Panc1 (cell line): Measurements from ENCODE around the gene MDM2. TPM values are rescaled to one million over a fixed set of nuclear protein-coding genes. Genes with fewer than 3 reads are reported as not detected.

Source experiments
- ATAC-seq: fragments of 200-7000 bp; cut with Tn5 transposase; 2 replicates; pipeline ENCODE4 v1.9.1; 2020; ENCODE audit warnings: mild to moderate bottlenecking, moderate library complexity
- BruUV-seq: library from RNA; stranded (reverse); fragments of 400-500 nt; replicated peaks from 2 replicates; lab custom pipeline; 2021; lab: Mats Ljungman, UMichigan
- CTCF ChIA-PET: fragments of 300-600 bp; sonication (Branson Sonifier 250); formaldehyde crosslinking; loops from one replicate; lab custom pipeline; 2022; ENCODE audit warnings: antibody characterized with exemption; lab: Charles Lee
- POLR2A ChIA-PET: fragments of 300-600 bp; sonication (Branson Sonifier 250); formaldehyde crosslinking; loops from one replicate; lab custom pipeline; 2022; ENCODE audit warnings: antibody characterized with exemption; lab: Charles Lee
- DNase-seq: peaks from one replicate; pipeline ENCODE4 v3.0.0-alpha.2; 2010; ENCODE audit warnings: low read depth, low spot score
- H3K27ac ChIP-seq: 2 replicates; pipeline ENCODE4 v1.5.1; 2011; ENCODE audit warnings: mild to moderate bottlenecking, low read length, inconsistent platforms
- H3K27me3 ChIP-seq: fragments of 200-500 bp; sonication (Bioruptor generic); 2 replicates; pipeline ENCODE4 v1.6.0; 2014; ENCODE audit warnings: low read length, inconsistent platforms; ENCODE audit not compliant: control insufficient read depth, insufficient read depth
- H3K36me3 ChIP-seq: fragments of 200-500 bp; sonication (Bioruptor generic); 2 replicates; pipeline ENCODE4 v1.5.1; 2014; ENCODE audit warnings: inconsistent platforms, mild to moderate bottlenecking, low read length, moderate library complexity; ENCODE audit not compliant: control insufficient read depth, insufficient read depth
- H3K4me1 ChIP-seq: 2 replicates; pipeline ENCODE4 v1.5.1; 2011; ENCODE audit warnings: inconsistent platforms, mild to moderate bottlenecking, low read length, moderate library complexity; ENCODE audit not compliant: control insufficient read depth, insufficient read depth
- H3K4me3 ChIP-seq, 2 experiments: 2 replicates each; pipeline ENCODE4 v1.5.1; 2011 to 2012; ENCODE audit warnings: low read depth in 2 of 2, low read length in 2 of 2, mild to moderate bottlenecking in 2 of 2, inconsistent platforms in 1 of 2, moderate library complexity in 1 of 2
- H3K9me3 ChIP-seq: fragments of 200-500 bp; sonication (Bioruptor generic); 2 replicates; pipeline ENCODE4 v1.5.1; 2014; ENCODE audit warnings: low read depth, mild to moderate bottlenecking, inconsistent platforms, low read length, moderate library complexity; ENCODE audit not compliant: control insufficient read depth, insufficient read depth
- CTCF ChIP-seq: fragments of 450-650 bp; IDR thresholded peaks from 2 replicates; pipeline ENCODE4 v1.5.1; 2017; ENCODE audit warnings: mild to moderate bottlenecking
- POLR2AphosphoS5 ChIP-seq: IDR thresholded peaks from 2 replicates; pipeline ENCODE4 v1.6.1; 2012; ENCODE audit warnings: mild to moderate bottlenecking, low read depth, low read length, moderate library complexity
- REST ChIP-seq, 2 experiments: IDR thresholded peaks; 2 replicates each; pipeline ENCODE4 v1.6.1; 2011 to 2012; ENCODE audit warnings: low read depth in 2 of 2, control low read depth in 1 of 2, low read length in 1 of 2, mild to moderate bottlenecking in 1 of 2, moderate library complexity in 1 of 2; ENCODE audit not compliant: insufficient read depth in 1 of 2
- SIN3A ChIP-seq: IDR thresholded peaks from 2 replicates; pipeline ENCODE4 v1.6.1; 2012; ENCODE audit warnings: low read depth, mild to moderate bottlenecking, low read length, moderate library complexity, borderline replicate concordance; ENCODE audit not compliant: insufficient read depth
- TCF7L2 ChIP-seq: IDR thresholded peaks from 2 replicates; pipeline ENCODE4 v1.6.1; 2011; ENCODE audit warnings: mild to moderate bottlenecking, low read depth, low read length, inconsistent platforms
- in situ Hi-C: cut with HindIII; loops from 2 replicates; pipeline ENCODE4 v1.10.0; 2016; ENCODE audit warnings: low sequenced_read_pairs, low pct_unique_long_range_greater_than_20kb
- intact Hi-C: fragments of 100-400 bp; cut with micrococcal nuclease; formaldehyde crosslinking; loops from one replicate; pipeline ENCODE4 v1.10.0; 2022; ENCODE audit not compliant: unreplicated experiment
- total RNA-seq: library from RNA; stranded (reverse); gene quantifications from one replicate; pipeline ENCODE4 v1.2.1, GENCODE V29; 2021; ENCODE audit not compliant: unreplicated experiment

Gene MDM2
- total RNA-seq, 1 experiment from 2014 or later, result 101 TPM

- Histone ChIP-seq H3K4me3 (no peak overlapping the region), H3K4me1 (no peaks in the 10 kb centered on the region), H3K36me3 (no peaks in the 10 kb centered on the region), H3K27me3 (no peaks in the 10 kb centered on the region), H3K27ac (no peak overlapping the region), H3K9me3 (no peaks in the 10 kb centered on the region)
- BruUV-seq, result no TSS peak
- DNase-seq (no peak), ATAC-seq (no peak)
- in situ Hi-C loops, result no loop called here
- TF ChIP-seq TCF7L2, result no peak
- TF ChIP-seq CTCF, result no peak
- TF ChIP-seq POLR2AphosphoS5, result no peak
- no peak for TF ChIP-seq REST (IDR thresholded peaks at IDR 0.05; ENCODE audit: insufficient read depth in 1 of 2, low read depth in 2 of 2, low read length in 1 of 2)
- TF ChIP-seq SIN3A, result no peak
- CTCF ChIA-PET, result interaction anchor here (0.5 kb wide), 1 partner anchor 17 kb away, joined by 5 read pairs; no protein-coding TSS in a partner anchor
- intact Hi-C loops, result no loop called here
- POLR2A ChIA-PET, result no interaction called here
Measured at GRCh38 chr12:68769941-68770340, 38.0 kb upstream of the MDM2 start.

GRCh38 chr12:68771223-68771925 lies 36.6 kb upstream of the MDM2 start:
- H3K27ac ChIP-seq, result no peak overlapping the region
- no peaks in the 10 kb centered on the region for H3K27me3 ChIP-seq
- H3K36me3 ChIP-seq, result no peaks in the 10 kb centered on the region
- TF ChIP-seq CTCF (no peak), POLR2AphosphoS5 (no peak), TCF7L2 (no peak), SIN3A (no peak), REST (IDR thresholded peaks at IDR 0.05; ENCODE audit: insufficient read depth in 1 of 2, low read depth in 2 of 2, low read length in 1 of 2) (no peak)
- POLR2A ChIA-PET, result no interaction called here
- H3K9me3 ChIP-seq, result no peaks in the 10 kb centered on the region
- H3K4me1 ChIP-seq, result no peaks in the 10 kb centered on the region
- BruUV-seq, result no TSS peak
- no peak for DNase-seq
- in situ Hi-C loops, result no loop called here
- CTCF ChIA-PET, result interaction anchor here (0.7 kb wide), 1 partner anchor 59 kb away, joined by 5 read pairs; no protein-coding TSS in a partner anchor
- ATAC-seq, result no peak
- no peak overlapping the region for H3K4me3 ChIP-seq
- intact Hi-C loops, result no loop called here
